Testis (tissue), 3 donors: Measurements from ENCODE around the gene SPON1. TPM values are rescaled to one million over a fixed set of nuclear protein-coding genes. Genes with fewer than 3 reads are reported as not detected.

Experiments
- DNase-seq: peaks from one replicate; pipeline ENCODE4 v3.0.0-alpha.2; 2019
- H3K27ac ChIP-seq, 2 donors: fragments of 200-600 bp; sonication (generic); one replicate each; pipeline ENCODE4 v1.5.1; 2019
- H3K27me3 ChIP-seq: fragments of 200-600 bp; sonication (generic); one replicate; pipeline ENCODE4 v1.5.1; 2019
- H3K36me3 ChIP-seq: fragments of 200-600 bp; sonication (generic); one replicate; pipeline ENCODE4 v1.5.1; 2017; ENCODE audit warnings: low read depth; ENCODE audit errors: missing control alignments
- H3K4me1 ChIP-seq: fragments of 200-600 bp; sonication (generic); one replicate; pipeline ENCODE4 v1.5.1; 2019
- H3K4me3 ChIP-seq, 2 donors: fragments of 200-600 bp; sonication (generic); one replicate each; pipeline ENCODE4 v1.5.1; 2017 to 2019
- H3K9me3 ChIP-seq: fragments of 200-600 bp; sonication (generic); one replicate; pipeline ENCODE4 v1.5.1; 2017
- CTCF ChIP-seq, 3 experiments: fragments of 450-650 bp in 2 of 3; fragments of 200-600 bp in 1 of 3; sonication (generic) in 1 of 3; IDR thresholded peaks; one replicate each; pipeline ENCODE4 v1.5.1; 2016 to 2019; ENCODE audit warnings: antibody characterized with exemption in 3 of 3, mild to moderate bottlenecking in 2 of 3, moderate library complexity in 1 of 3
- POLR2A ChIP-seq: fragments of 450-650 bp; IDR thresholded peaks from one replicate; pipeline ENCODE4 v1.6.1; 2017; ENCODE audit warnings: antibody characterized with exemption, mild to moderate bottlenecking, moderate library complexity
- WGBS, 2 donors: methylation state at CpG; one replicate each; pipeline ENCODE4 v1.1.5; 2018; 5-methylcytosine and 5-hydroxymethylcytosine counted together
- intact Hi-C: fragments of 100-400 bp; cut with DNase I; formaldehyde crosslinking; loops from one replicate; pipeline ENCODE4 v1.15.1; 2023; ENCODE audit warnings: low total_unique reads
- polyA plus RNA-seq: library from polyadenylated mRNA; stranded (reverse); fragments of 350-450 nt; fragmentation: Illumina TruSeq; extraction: RNeasy Lipid Tissue Mini Kit (QIAGEN cat#74804); gene quantifications from one replicate; pipeline ENCODE4 v1.2.3, GENCODE V29; 2014; ENCODE audit warnings: low read depth, low replicate concordance; ENCODE audit not compliant: insufficient read depth
- total RNA-seq, 2 donors: library from RNA; depleted of rRNA; stranded (reverse); fragments of >200 nt; gene quantifications; one replicate each; pipeline ENCODE4 v1.2.3, GENCODE V29; 2016

SPON1 gene
- total and polyA plus RNA-seq, 3 donors from 2014 or later = 6.9 to 11.9 (median 7.6) TPM

GRCh38 chr11:13964771-13965074, 2.2 kb downstream of the SPON1 start:
- Histone ChIP-seq H3K9me3 (no peaks in the 10 kb centered on the region), H3K36me3 (no peaks in the 10 kb centered on the region), H3K27me3 (no peaks in the 10 kb centered on the region), H3K4me3 (peak overlapping the region in 1 of 2 donors; percentile 45), H3K4me1 (peaks cover 5% of the 10 kb centered on the region), H3K27ac (no peak overlapping the region)
- WGBS, 2 donors = 34 to 49% methylated on average over 7 of the region's 7 CpGs
- no peak for DNase-seq
- intact Hi-C loops = loop anchor here (10.0 kb wide), 1 partner anchor 180 kb away; no protein-coding TSS in a partner anchor
- TF ChIP-seq CTCF (IDR thresholded peaks at IDR 0.05) = no peak
- no peak for TF ChIP-seq POLR2A

- no peaks in the 10 kb centered on the region for H3K36me3 ChIP-seq
- no peak overlapping the region for H3K27ac ChIP-seq
Measured at GRCh38 chr11:13965337-13965736, 2.8 kb downstream of the SPON1 start.

GRCh38 chr11:13966013-13966412, 3.5 kb downstream of the SPON1 start:
- WGBS, 2 donors = 62% methylated on average over 3 of the region's 3 CpGs
- intact Hi-C loops = loop anchor here (10.0 kb wide), 1 partner anchor 179 kb away; no protein-coding TSS in a partner anchor
- Histone ChIP-seq H3K36me3 (no peaks in the 10 kb centered on the region), H3K4me1 (peaks cover 5% of the 10 kb centered on the region), H3K4me3 (no peak overlapping the region), H3K9me3 (no peaks in the 10 kb centered on the region), H3K27ac (no peak overlapping the region), H3K27me3 (no peaks in the 10 kb centered on the region)
- no peak for DNase-seq
- TF ChIP-seq CTCF (IDR thresholded peaks at IDR 0.05) (no peak), POLR2A (no peak)

More at GRCh38 chr11:13965337-13965736, 2.8 kb downstream of the SPON1 start:
- no peak for DNase-seq
- Histone ChIP-seq H3K4me3 (no peak overlapping the region), H3K4me1 (peaks cover 5% of the 10 kb centered on the region), H3K9me3 (no peaks in the 10 kb centered on the region), H3K27me3 (no peaks in the 10 kb centered on the region)
- intact Hi-C loops = loop anchor here (10.0 kb wide), 1 partner anchor 179 kb away; no protein-coding TSS in a partner anchor
- WGBS, 2 donors = 60 to 67% methylated on average over 4 to 5 of the region's 5 CpGs
- TF ChIP-seq CTCF (IDR thresholded peaks at IDR 0.05) = no peak
- TF ChIP-seq POLR2A = no peak

- Histone ChIP-seq H3K4me1 (peaks cover 6% of the 10 kb centered on the region), H3K27ac (no peak overlapping the region), H3K4me3 (no peak overlapping the region), H3K27me3 (no peaks in the 10 kb centered on the region), H3K36me3 (no peaks in the 10 kb centered on the region), H3K9me3 (no peaks in the 10 kb centered on the region)
- 100% methylated on average over 1 of the region's 1 CpG for WGBS, 2 donors
- DNase-seq = no peak
- TF ChIP-seq CTCF (IDR thresholded peaks at IDR 0.05) (no peak), POLR2A (no peak)
- intact Hi-C loops = loop anchor here (10.0 kb wide), 1 partner anchor 178 kb away; no protein-coding TSS in a partner anchor
Measured at GRCh38 chr11:13966486-13966885, 4.0 kb downstream of the SPON1 start.

GRCh38 chr11:13970986-13971385, 8.5 kb downstream of the SPON1 start:
- intact Hi-C loops = no loop called here
- Histone ChIP-seq H3K4me3 (no peak overlapping the region), H3K36me3 (no peaks in the 10 kb centered on the region), H3K4me1 (peaks cover 11% of the 10 kb centered on the region), H3K9me3 (no peaks in the 10 kb centered on the region), H3K27ac (no peak overlapping the region), H3K27me3 (no peaks in the 10 kb centered on the region)
- 81 to 83% methylated on average over 2 of the region's 2 CpGs for WGBS, 2 donors
- TF ChIP-seq CTCF (IDR thresholded peaks at IDR 0.05) (no peak), POLR2A (no peak)
- no peak for DNase-seq
